DOHH2 (cell line): ENCODE measurements around the gene SCN4A.
"Not testable (repeated sequence)": the region's sequence is repeated elsewhere in the genome, so short reads cannot be mapped to it uniquely, and the experiment has no call there.

Experiments
- CTCF ChIP-seq: fragments of 200-600 bp; sonication (generic); IDR thresholded peaks from one replicate; pipeline ENCODE4 v1.5.1; 2014; ENCODE audit warnings: antibody characterized with exemption, mild to moderate bottlenecking, low read depth, low read length; ENCODE audit not compliant: poor library complexity, severe bottlenecking
- EZH2phosphoT487 ChIP-seq: fragments of 200-600 bp; sonication (generic); IDR thresholded peaks from 2 replicates; pipeline ENCODE4 v1.6.1; 2017; ENCODE audit warnings: borderline replicate concordance, mild to moderate bottlenecking, antibody characterized with exemption, low read length, moderate library complexity, mixed read lengths

- not testable (repeated sequence) for TF ChIP-seq CTCF, EZH2phosphoT487
Measured at GRCh38 chr17:63898899-63899798, 73.6 kb downstream of the SCN4A start.
